Ovary (tissue), 9 donors: ENCODE data around the gene GAPDHS. TPM values are rescaled to one million over a fixed set of nuclear protein-coding genes. Genes with fewer than 3 reads are reported as not detected.

Experiments used
- DNase-seq, 5 donors: peaks; one replicate each; pipeline ENCODE4 v3.0.0-alpha.2; 2019 to 2020
- H3K27ac ChIP-seq, 2 donors: fragments of 200-600 bp; one replicate each; pipeline versions ENCODE4 v1.5.1 to v1.8.0; 2019 to 2022
- H3K27me3 ChIP-seq: fragments of 200-600 bp; one replicate; pipeline ENCODE4 v1.8.0; 2022
- H3K36me3 ChIP-seq: fragments of 200-600 bp; sonication (generic); one replicate; pipeline ENCODE4 v1.5.1; 2019
- H3K4me1 ChIP-seq: one replicate; pipeline ENCODE4 v1.8.1; 2013; ENCODE audit warnings: mild to moderate bottlenecking, moderate library complexity; ENCODE audit not compliant: insufficient read depth
- H3K4me3 ChIP-seq: fragments of 200-600 bp; sonication (generic); one replicate; pipeline ENCODE4 v1.5.1; 2017
- H3K9me3 ChIP-seq, 2 donors: fragments of 200-600 bp in 1 of 2; sonication (generic) in 1 of 2; one replicate each; pipeline versions ENCODE4 v1.5.1 to v1.8.1; 2013 to 2019; ENCODE audit warnings: mild to moderate bottlenecking in 1 of 2, moderate library complexity in 1 of 2
- EP300 ChIP-seq: sonication (generic); formaldehyde crosslinking; IDR thresholded peaks from one replicate; pipeline ENCODE4 v1.6.1; 2017; ENCODE audit warnings: antibody characterized with exemption
- POLR2A ChIP-seq: fragments of 450-650 bp; IDR thresholded peaks from one replicate; pipeline ENCODE4 v1.6.1; 2017; ENCODE audit warnings: antibody characterized with exemption, mild to moderate bottlenecking, moderate library complexity
- WGBS, 3 donors: extraction: QIAGEN DNeasy Blood & Tissue Kit in 1 of 3; methylation state at CpG; one replicate each; pipeline versions ENCODE4 v1.1.5 to v1.1.7; 2013 to 2017; 5-methylcytosine and 5-hydroxymethylcytosine counted together
- intact Hi-C, 4 donors: fragments of 100-400 bp; cut with DNase I; formaldehyde crosslinking; loops; one replicate each; pipeline versions ENCODE4 v1.11.0 to v1.15.1; 2022 to 2023
- polyA plus RNA-seq, 2 donors: library from polyadenylated mRNA; stranded (reverse); fragments of 200-250 nt in 1 of 2; fragments of 350-450 nt in 1 of 2; fragmentation: Illumina TruSeq in 1 of 2; extraction: RNeasy Lipid Tissue Mini Kit (QIAGEN cat#74804) in 1 of 2; gene quantifications; one replicate each; pipeline ENCODE4 v1.2.3, GENCODE V29; 2013 to 2014
- total RNA-seq, 7 donors: library from RNA; depleted of rRNA in 2 of 7; stranded (reverse); fragments of >200 nt in 2 of 7; fragmentation: NEBNext Ultra II Directional in 3 of 7; extraction: Animal tissue kit (Norgen Biotek cat#: 25700) in 3 of 7; gene quantifications; one replicate each; pipeline versions ENCODE4 v1.1.0 to v1.2.4, GENCODE V29; 2016 to 2023
- TF ChIP-seq, protein P1 (sequence below), 3 donors: fragments of 450-650 bp in 2 of 3; fragments of 200-600 bp in 1 of 3; IDR thresholded peaks; one replicate each; pipeline versions ENCODE4 v1.5.1 to v1.8.0; 2016 to 2022; ENCODE audit warnings: antibody characterized with exemption in 3 of 3, mild to moderate bottlenecking in 1 of 3
- donor health status: DM: no; HTN: no; CAD: no; lungs with moderate emphysema.
- donor health status: DM: no; HTN: no; CAD: no.
- donor health status: Bipolar disorder and iron deficiency.
- donor health status: DM: yes; HTN: yes; CAD: no.
- donor health status: DM: no; HTN: no; CAD: no.
- donor health status: DM: yes; HTN: yes; CAD: no.

Gene GAPDHS
- total and polyA plus RNA-seq, 9 donors: not detected

DNA sequence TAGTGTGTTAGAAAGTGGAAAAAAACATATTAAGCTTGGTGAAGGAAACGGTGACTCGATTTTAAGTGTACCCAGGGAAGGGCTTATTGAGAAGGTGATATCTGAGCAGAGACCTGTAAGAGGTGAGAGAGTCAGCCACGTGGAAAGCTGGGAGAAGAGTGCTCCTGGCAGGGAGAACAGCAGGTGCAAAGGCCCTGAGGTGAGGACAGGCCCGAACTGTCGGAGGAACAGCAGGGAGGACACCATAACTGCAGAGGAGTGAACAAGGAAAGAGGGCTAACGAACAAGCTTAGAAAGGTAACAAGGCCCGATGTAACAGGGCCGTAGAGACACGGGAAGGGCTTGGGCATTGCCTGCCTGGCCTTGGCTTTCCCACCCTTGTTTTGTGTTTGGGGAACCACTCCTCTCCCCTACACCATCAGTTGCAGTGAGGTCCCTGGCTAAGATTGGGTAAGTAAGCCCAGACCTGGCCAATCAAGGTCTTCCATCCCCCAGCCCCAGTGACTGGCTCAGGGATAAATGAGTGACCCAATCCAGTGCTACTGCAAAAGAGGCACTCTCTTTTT is 22.9 kb downstream of the GAPDHS start:
- H3K4me3 ChIP-seq: no peak overlapping the region
- H3K4me1 ChIP-seq: no peaks in the 10 kb centered on the region
- TF ChIP-seq POLR2A: no peak
- TF ChIP-seq EP300: no peak
- TF ChIP-seq, protein P1, sequence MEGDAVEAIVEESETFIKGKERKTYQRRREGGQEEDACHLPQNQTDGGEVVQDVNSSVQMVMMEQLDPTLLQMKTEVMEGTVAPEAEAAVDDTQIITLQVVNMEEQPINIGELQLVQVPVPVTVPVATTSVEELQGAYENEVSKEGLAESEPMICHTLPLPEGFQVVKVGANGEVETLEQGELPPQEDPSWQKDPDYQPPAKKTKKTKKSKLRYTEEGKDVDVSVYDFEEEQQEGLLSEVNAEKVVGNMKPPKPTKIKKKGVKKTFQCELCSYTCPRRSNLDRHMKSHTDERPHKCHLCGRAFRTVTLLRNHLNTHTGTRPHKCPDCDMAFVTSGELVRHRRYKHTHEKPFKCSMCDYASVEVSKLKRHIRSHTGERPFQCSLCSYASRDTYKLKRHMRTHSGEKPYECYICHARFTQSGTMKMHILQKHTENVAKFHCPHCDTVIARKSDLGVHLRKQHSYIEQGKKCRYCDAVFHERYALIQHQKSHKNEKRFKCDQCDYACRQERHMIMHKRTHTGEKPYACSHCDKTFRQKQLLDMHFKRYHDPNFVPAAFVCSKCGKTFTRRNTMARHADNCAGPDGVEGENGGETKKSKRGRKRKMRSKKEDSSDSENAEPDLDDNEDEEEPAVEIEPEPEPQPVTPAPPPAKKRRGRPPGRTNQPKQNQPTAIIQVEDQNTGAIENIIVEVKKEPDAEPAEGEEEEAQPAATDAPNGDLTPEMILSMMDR (IDR thresholded peaks at IDR 0.05): no peak
- 77 to 84% (median 81%) methylated on average over 9 of the region's 9 CpGs for WGBS, 3 donors
- no peak overlapping the region for H3K27ac ChIP-seq
- no peaks in the 10 kb centered on the region for H3K27me3 ChIP-seq
- no peak for DNase-seq
- intact Hi-C loops: no loop called here
- H3K9me3 ChIP-seq: no peaks in the 10 kb centered on the region
- no peaks in the 10 kb centered on the region for H3K36me3 ChIP-seq

DNA sequence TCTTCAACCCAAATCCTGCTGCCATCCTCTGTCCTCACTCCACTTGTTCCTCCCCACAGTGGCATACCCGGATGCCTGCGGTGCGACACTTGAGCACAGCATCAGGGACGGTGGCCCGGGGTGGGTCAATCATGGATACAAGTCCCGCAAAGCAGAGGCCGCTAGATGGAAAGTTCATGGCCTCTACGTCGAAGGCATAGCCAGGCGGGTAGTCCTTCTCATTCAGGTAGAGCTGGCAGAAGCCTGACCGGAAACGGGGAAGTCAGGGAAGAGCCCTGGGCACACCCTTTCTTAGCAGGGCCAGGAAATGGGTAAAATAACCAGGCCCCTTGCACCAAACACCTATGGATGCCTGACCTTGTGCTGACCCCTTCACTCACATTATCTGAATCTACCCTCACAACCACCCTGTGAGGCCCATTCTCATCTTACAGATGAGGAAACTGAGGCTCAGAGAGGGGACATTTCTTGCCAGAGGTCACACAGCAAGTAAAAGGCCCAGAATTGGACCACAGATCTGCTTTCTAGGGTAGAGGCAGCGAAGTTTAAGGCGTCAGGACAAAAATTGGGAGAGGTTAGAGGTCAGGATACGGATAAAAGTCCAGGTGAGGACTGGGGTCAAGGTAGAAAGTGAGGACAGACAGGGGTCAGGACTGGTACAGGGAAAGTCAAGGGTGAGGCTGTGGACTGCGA is 23.7 kb downstream of the GAPDHS start:
- intact Hi-C loops: no loop called here
- H3K9me3 ChIP-seq: no peaks in the 10 kb centered on the region
- H3K27ac ChIP-seq: no peak overlapping the region
- no peaks in the 10 kb centered on the region for H3K27me3 ChIP-seq
- H3K4me1 ChIP-seq: no peaks in the 10 kb centered on the region
- TF ChIP-seq, protein P1 (IDR thresholded peaks at IDR 0.05): no peak
- TF ChIP-seq EP300: no peak
- TF ChIP-seq POLR2A: no peak
- DNase-seq: no peak
- no peak overlapping the region for H3K4me3 ChIP-seq
- 81 to 86% (median 82%) methylated on average over 16 of the region's 16 CpGs for WGBS, 3 donors
- H3K36me3 ChIP-seq: no peaks in the 10 kb centered on the region

DNA sequence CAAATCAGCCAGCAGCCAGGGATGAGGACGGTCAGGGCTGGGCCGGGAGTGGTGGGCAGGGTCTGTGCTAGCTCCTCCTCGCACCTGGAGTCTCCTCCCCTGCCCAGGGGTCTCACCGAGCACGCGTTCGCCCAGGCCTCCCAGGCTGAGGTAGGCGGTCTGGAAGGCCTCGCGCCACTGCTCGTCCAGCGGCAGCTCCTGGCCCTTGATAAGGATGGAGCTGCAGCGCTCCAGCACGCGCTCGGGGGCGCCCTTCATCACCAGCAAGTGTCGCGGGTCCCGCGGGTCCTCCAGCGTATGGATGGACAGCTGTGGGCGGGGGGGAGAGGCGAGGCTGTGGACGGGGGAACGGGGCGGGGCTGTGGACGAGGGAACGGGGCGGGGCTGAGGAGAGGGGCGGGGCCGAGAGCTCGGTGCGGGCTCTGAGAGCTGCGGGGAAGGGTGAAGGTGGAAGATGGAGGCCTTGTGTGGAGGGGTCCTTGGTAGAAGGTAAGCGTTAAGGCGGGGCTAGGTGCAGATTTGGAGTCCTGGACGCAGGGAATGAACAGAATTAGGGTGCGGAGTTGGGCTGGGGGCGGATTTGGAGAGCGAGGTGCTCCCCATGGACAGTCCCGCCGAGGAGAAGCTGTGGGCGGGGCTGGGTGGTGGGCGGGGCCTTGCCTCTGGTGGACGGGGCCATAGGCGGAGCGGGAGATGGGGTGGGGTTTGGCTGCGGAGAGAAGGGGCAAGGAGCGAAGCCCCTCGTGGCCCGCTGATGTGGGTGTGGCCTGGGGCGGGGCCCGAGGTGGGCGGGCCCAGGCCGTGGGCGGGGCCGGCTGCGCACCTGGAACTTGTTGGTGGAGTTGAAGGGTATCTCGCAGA is 24.5 kb downstream of the GAPDHS start:
- intact Hi-C loops: no loop called here
- WGBS, 3 donors: 2 to 6% (median 3%) methylated on average over 51 to 60 of the region's 60 CpGs
- no peaks in the 10 kb centered on the region for H3K36me3 ChIP-seq
- DNase-seq: peak; percentile 41 to 73 (median 55)
- H3K4me1 ChIP-seq: no peaks in the 10 kb centered on the region
- no peaks in the 10 kb centered on the region for H3K9me3 ChIP-seq
- no peak overlapping the region for H3K4me3 ChIP-seq
- no peak overlapping the region for H3K27ac ChIP-seq
- TF ChIP-seq, protein P1 (IDR thresholded peaks at IDR 0.05): no peak
- TF ChIP-seq POLR2A (no peak), EP300 (no peak)
- no peaks in the 10 kb centered on the region for H3K27me3 ChIP-seq

DNA sequence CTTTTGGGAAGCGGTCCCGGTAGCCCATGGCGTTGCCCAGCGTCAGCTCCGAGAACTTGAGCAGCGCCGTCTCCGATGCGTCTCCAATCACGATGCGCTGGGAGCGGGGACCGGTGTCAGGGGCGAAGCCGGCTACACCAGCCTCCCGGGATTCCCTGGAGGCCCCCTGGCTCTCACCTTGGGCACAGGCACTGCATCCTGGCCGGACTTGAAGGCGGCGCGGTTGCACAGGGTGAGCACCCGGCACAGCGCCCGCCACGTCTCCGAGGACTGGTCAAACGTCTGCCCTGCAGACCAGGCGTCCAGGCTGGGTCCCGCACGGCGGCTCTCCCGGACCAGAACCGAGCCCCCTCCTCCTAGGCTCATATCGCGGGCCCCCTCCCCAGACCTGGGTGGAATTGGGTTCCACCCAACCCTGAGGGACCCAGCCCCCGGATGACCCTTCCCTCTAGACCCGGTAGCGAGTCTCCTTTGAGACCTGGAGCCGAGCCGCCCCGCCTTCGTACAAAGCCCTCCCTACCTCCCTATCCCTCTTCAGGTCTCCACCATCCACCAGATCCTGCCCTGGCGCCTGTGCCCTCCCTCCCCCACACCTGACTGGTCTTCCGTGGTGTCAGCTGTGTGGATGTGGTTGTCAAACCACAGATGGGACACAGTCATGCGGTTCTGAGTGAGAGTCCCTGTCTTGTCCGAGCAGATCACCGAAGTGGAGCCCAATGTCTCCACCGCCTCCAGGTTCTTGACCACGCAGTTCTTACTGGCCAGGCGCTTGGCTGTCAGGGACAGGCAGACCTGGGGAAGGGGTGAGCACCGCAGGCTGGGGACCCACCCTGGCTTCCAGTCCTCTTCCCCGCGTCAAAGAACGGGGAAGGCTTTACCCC is 25.4 kb downstream of the GAPDHS start:
- no peak for DNase-seq
- TF ChIP-seq EP300 (no peak), POLR2A (no peak)
- TF ChIP-seq, protein P1 (IDR thresholded peaks at IDR 0.05): no peak
- WGBS, 3 donors: 22 to 32% (median 29%) methylated on average over 50 to 53 of the region's 53 CpGs
- H3K4me3 ChIP-seq: no peak overlapping the region
- H3K9me3 ChIP-seq: no peaks in the 10 kb centered on the region
- no peaks in the 10 kb centered on the region for H3K27me3 ChIP-seq
- intact Hi-C loops: no loop called here
- H3K36me3 ChIP-seq: no peaks in the 10 kb centered on the region
- H3K4me1 ChIP-seq: no peaks in the 10 kb centered on the region
- no peak overlapping the region for H3K27ac ChIP-seq
